ENCODE measurements around the gene ZEB1.

Gene ZEB1

DNA sequence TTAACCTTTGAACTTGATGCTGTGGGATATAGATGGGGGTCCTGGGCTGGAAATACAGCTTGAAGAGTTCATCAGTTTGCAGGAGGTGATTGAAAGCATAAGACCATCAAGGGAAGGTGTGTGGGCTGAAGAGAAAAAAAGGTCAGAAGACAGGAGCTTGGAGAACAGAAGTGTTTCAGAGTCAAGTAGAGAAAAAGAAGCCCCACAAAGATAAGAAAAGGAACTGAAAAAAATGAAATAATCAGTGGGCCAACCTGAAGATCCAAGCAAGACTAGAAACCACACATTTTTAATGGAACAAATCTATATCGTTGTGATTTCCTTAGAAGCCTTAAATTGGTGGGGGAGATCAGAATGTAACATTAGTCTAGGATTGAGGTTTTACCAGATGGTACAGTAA lies 22.5 kb downstream of the ZEB1 start:
- TF ChIP-seq CTCF (IDR thresholded peaks at IDR 0.05; ENCODE audit: low read depth, low read length): no peak
- DNase-seq: no peak
- Histone ChIP-seq H3K27me3 (no peaks in the 10 kb centered on the region), H3K9me3 (no peaks in the 10 kb centered on the region), H3K4me3 (ENCODE audit: low read depth, low read length) (no peak overlapping the region), H3K4me1 (peaks cover 14% of the 10 kb centered on the region; the same call in 1 of the 2 replicates), H3K36me3 (no peaks in the 10 kb centered on the region)

GRCh38 chr10:31343009-31343408 lies 24.0 kb downstream of the ZEB1 start:
- Histone ChIP-seq H3K27me3 (no peaks in the 10 kb centered on the region), H3K4me3 (ENCODE audit: low read depth, low read length) (no peak overlapping the region), H3K9me3 (no peaks in the 10 kb centered on the region), H3K4me1 (peaks cover 16% of the 10 kb centered on the region; the same call in 1 of the 2 replicates), H3K36me3 (no peaks in the 10 kb centered on the region)
- no peak for DNase-seq
- TF ChIP-seq CTCF (IDR thresholded peaks at IDR 0.05; ENCODE audit: low read depth, low read length): no peak

DNA sequence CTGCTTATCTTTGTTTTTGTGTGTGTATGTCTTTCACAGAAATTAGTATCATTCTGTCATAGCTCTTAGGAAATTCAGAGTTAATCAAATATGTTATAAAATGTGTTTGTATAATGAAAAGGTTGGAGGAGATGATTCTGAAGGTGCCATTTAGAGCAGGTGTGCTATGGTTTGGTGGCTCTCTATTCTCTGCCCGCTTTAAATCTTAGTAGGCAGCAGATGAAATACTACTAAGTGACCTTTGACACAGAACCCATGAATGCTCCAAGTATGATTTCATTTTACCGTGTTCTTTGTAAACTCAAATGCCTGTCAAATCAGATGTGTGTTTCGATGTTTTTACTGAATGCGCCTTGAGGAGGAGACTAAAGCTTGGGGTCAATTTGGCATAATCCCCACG lies 24.5 kb downstream of the ZEB1 start:
- DNase-seq: no peak
- Histone ChIP-seq H3K9me3 (no peaks in the 10 kb centered on the region), H3K27me3 (no peaks in the 10 kb centered on the region), H3K4me3 (ENCODE audit: low read depth, low read length) (no peak overlapping the region), H3K36me3 (no peaks in the 10 kb centered on the region), H3K4me1 (peaks cover 17% of the 10 kb centered on the region; the same call in 1 of the 2 replicates)
- TF ChIP-seq CTCF (IDR thresholded peaks at IDR 0.05; ENCODE audit: low read depth, low read length): no peak

DNA sequence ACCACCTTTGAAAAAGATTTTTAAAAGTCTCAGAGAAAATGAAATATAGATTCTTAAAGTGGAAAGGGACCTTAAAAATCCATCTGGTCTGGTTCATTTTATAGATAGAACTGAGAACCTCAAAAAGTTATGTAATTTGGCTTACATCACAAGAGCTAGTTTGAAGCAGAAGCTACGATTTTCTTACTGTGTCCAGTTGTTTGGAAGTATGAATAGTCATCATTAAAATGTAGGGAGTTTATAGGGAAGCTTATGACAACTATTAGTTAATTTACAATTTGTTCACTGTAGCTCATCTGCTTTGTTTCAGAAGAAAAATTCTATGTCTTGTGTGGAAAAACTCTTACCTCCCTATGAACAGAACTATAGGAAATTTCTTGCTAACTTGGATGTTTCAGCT lies 26.9 kb downstream of the ZEB1 start:
- Histone ChIP-seq H3K36me3 (no peaks in the 10 kb centered on the region), H3K4me1 (peaks cover 17% of the 10 kb centered on the region), H3K27me3 (no peaks in the 10 kb centered on the region), H3K4me3 (ENCODE audit: low read depth, low read length) (no peak overlapping the region), H3K9me3 (no peaks in the 10 kb centered on the region)
- TF ChIP-seq CTCF (IDR thresholded peaks at IDR 0.05; ENCODE audit: low read depth, low read length): no peak
- no peak for DNase-seq

GRCh38 chr10:31346953-31347352 lies 27.9 kb downstream of the ZEB1 start:
- H3K27me3 ChIP-seq: no peaks in the 10 kb centered on the region
- no peak for DNase-seq
- H3K9me3 ChIP-seq: no peaks in the 10 kb centered on the region
- no peak overlapping the region for H3K4me3 ChIP-seq (ENCODE audit: low read depth, low read length)
- H3K4me1 ChIP-seq: peaks cover 17% of the 10 kb centered on the region
- no peaks in the 10 kb centered on the region for H3K36me3 ChIP-seq
- no peak for TF ChIP-seq CTCF (IDR thresholded peaks at IDR 0.05; ENCODE audit: low read depth, low read length)

DNA sequence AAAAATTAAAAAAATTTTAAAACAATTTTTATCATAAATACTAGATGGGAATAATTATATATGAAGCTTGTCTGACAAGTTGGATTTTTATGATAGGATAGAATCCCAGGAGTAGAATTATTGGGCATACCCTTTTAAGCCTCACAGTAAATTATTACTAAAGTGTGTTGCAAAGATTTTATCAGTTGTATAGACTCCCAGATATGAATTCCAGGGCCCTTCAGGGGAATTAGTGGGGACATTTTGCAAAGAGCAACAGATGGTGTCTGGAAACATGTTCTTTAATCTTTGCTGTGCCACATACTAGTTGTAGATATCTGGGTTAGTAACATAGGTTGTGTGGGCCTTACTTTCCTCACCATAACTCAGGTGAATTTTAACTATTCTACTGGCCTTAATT lies 28.7 kb downstream of the ZEB1 start:
- peaks cover 17% of the 10 kb centered on the region for H3K4me1 ChIP-seq
- no peaks in the 10 kb centered on the region for H3K9me3 ChIP-seq
- no peaks in the 10 kb centered on the region for H3K27me3 ChIP-seq
- H3K4me3 ChIP-seq (ENCODE audit: low read depth, low read length): no peak overlapping the region
- DNase-seq: no peak
- no peaks in the 10 kb centered on the region for H3K36me3 ChIP-seq
- no peak for TF ChIP-seq CTCF (IDR thresholded peaks at IDR 0.05; ENCODE audit: low read depth, low read length)

Measured in BE2C (cell line).